HepG2 (cell line): ENCODE results near the gene ATPAF2. TPM values are rescaled to one million over a fixed set of nuclear protein-coding genes. Genes with fewer than 3 reads are reported as not detected.

ENCODE experiments used
- BRCA1 ChIP-seq: sonication (generic); formaldehyde crosslinking; IDR thresholded peaks from 2 replicates; pipeline ENCODE4 v1.4.0; 2020; ENCODE audit warnings: missing genetic modification reagents
- CREM ChIP-seq, 2 experiments: sonication (generic) in 1 of 2; formaldehyde crosslinking in 1 of 2; IDR thresholded peaks; 2 replicates each; pipeline versions ENCODE4 v1.4.0 to v1.6.1; 2016 to 2020; ENCODE audit warnings: antibody characterized with exemption in 1 of 2, mild to moderate bottlenecking in 1 of 2, missing genetic modification reagents in 1 of 2
- ETV5 ChIP-seq: IDR thresholded peaks from 2 replicates; pipeline ENCODE4 v1.6.1; 2018; ENCODE audit warnings: missing biosample characterization, missing genetic modification reagents, inconsistent platforms, borderline replicate concordance
- GTF3A ChIP-seq: sonication (generic); formaldehyde crosslinking; conservative IDR thresholded peaks from 2 replicates; pipeline ENCODE4 v1.4.0; 2020; ENCODE audit warnings: mild to moderate bottlenecking, missing genetic modification reagents
- HOXA3 ChIP-seq: sonication (generic); formaldehyde crosslinking; IDR thresholded peaks from 2 replicates; pipeline ENCODE4 v1.5.0; 2020; ENCODE audit warnings: missing genetic modification reagents
- HOXD1 ChIP-seq: sonication (generic); formaldehyde crosslinking; IDR thresholded peaks from 2 replicates; pipeline ENCODE4 v1.5.0; 2020; ENCODE audit warnings: missing genetic modification reagents
- IKZF4 ChIP-seq: sonication (generic); formaldehyde crosslinking; IDR thresholded peaks from 2 replicates; pipeline ENCODE4 v1.5.1; 2020; ENCODE audit warnings: borderline replicate concordance, mild to moderate bottlenecking, low read depth, missing genetic modification reagents; ENCODE audit errors: not compliant biosample characterization
- KAT2B ChIP-seq: fragments of 150-350 bp; IDR thresholded peaks from 2 replicates; pipeline ENCODE4 v1.6.1; 2014; ENCODE audit warnings: low read depth, low read length, borderline replicate concordance
- MED8 ChIP-seq: sonication (generic); formaldehyde crosslinking; IDR thresholded peaks from 2 replicates; pipeline ENCODE4 v1.8.1; 2023; ENCODE audit warnings: mild to moderate bottlenecking, missing genetic modification reagents; ENCODE audit not compliant: insufficient replicate concordance
- MTA3 ChIP-seq: sonication (generic); formaldehyde crosslinking; IDR thresholded peaks from 2 replicates; pipeline ENCODE4 v1.4.0; 2020; ENCODE audit warnings: missing genetic modification reagents
- MXD1 ChIP-seq: sonication (generic); formaldehyde crosslinking; IDR thresholded peaks from 2 replicates; pipeline ENCODE4 v1.4.0; 2020; ENCODE audit warnings: mild to moderate bottlenecking, missing genetic modification reagents
- PHB2 ChIP-seq: fragments of 450-650 bp; IDR thresholded peaks from 2 replicates; pipeline ENCODE4 v1.6.1; 2018; ENCODE audit not compliant: partially characterized antibody
- RFX5 ChIP-seq: IDR thresholded peaks from 2 replicates; pipeline ENCODE4 v1.6.1; 2011; ENCODE audit warnings: low read depth, low read length, improper control_type of control experiment
- SP2 ChIP-seq: sonication (generic); formaldehyde crosslinking; IDR thresholded peaks from 2 replicates; pipeline ENCODE4 v1.5.1; 2020; ENCODE audit warnings: mild to moderate bottlenecking, missing genetic modification reagents
- SP5 ChIP-seq: IDR thresholded peaks from 2 replicates; pipeline ENCODE4 v1.6.1; 2016; ENCODE audit warnings: low read depth, borderline replicate concordance
- STAG1 ChIP-seq: sonication (generic); formaldehyde crosslinking; IDR thresholded peaks from 2 replicates; pipeline ENCODE4 v1.4.0; 2020; ENCODE audit warnings: missing genetic modification reagents
- TBL1XR1 ChIP-seq: fragments of 150-350 bp; IDR thresholded peaks from 2 replicates; pipeline ENCODE4 v1.6.1; 2014; ENCODE audit warnings: borderline replicate concordance, low read length; ENCODE audit not compliant: partially characterized antibody
- TBP ChIP-seq: sonication (generic); formaldehyde crosslinking; IDR thresholded peaks from 2 replicates; pipeline ENCODE4 v1.5.0; 2020; ENCODE audit warnings: missing genetic modification reagents
- TCF7L2 ChIP-seq: IDR thresholded peaks from 2 replicates; pipeline ENCODE4 v1.6.1; 2011; ENCODE audit warnings: mild to moderate bottlenecking, low read depth, low read length, moderate library complexity
- THAP11 ChIP-seq: IDR thresholded peaks from 2 replicates; pipeline ENCODE4 v1.6.1; 2016; ENCODE audit warnings: missing biosample characterization, missing genetic modification reagents
- ZBTB21 ChIP-seq: sonication (generic); formaldehyde crosslinking; IDR thresholded peaks from 2 replicates; pipeline ENCODE4 v1.4.0; 2020; ENCODE audit warnings: missing genetic modification reagents
- ZNF282 ChIP-seq: fragments of 450-650 bp; IDR thresholded peaks from 2 replicates; pipeline ENCODE4 v1.6.1; 2018; ENCODE audit not compliant: partially characterized antibody
- ZNF33B ChIP-seq: sonication (generic); formaldehyde crosslinking; IDR thresholded peaks from 2 replicates; pipeline ENCODE4 v1.5.1; 2020; ENCODE audit warnings: mild to moderate bottlenecking, missing genetic modification reagents
- ZNF382 ChIP-seq: sonication (generic); formaldehyde crosslinking; IDR thresholded peaks from 2 replicates; pipeline ENCODE4 v1.5.0; 2020; ENCODE audit warnings: missing genetic modification reagents, mild to moderate bottlenecking, borderline replicate concordance
- ZNF724P ChIP-seq: sonication (generic); formaldehyde crosslinking; IDR thresholded peaks from 2 replicates; pipeline ENCODE4 v1.8.0; 2022; ENCODE audit warnings: missing genetic modification reagents, borderline replicate concordance
- ZSCAN30 ChIP-seq: sonication (generic); formaldehyde crosslinking; IDR thresholded peaks from 2 replicates; pipeline ENCODE4 v1.5.0; 2020; ENCODE audit warnings: mild to moderate bottlenecking, missing genetic modification reagents
- polyA plus RNA-seq, 8 experiments: library from polyadenylated mRNA; depleted of rRNA in 3 of 8; stranded (reverse) in 7 of 8; unstranded in 1 of 8; fragments of >200 nt; fragmentation: Illumina TruSeq in 4 of 8; extraction: Trizol in 4 of 8; gene quantifications; 2 replicates each; pipeline versions ENCODE4 v1.2.1 to v1.2.3, GENCODE V29; 2011 to 2016; ENCODE audit warnings: low read depth in 4 of 8, missing spikeins in 1 of 8, mixed read lengths in 1 of 8; ENCODE audit not compliant: insufficient read depth in 1 of 8
- total RNA-seq, 5 experiments: library from RNA; depleted of rRNA; stranded (reverse); fragments of >200 nt; fragmentation: Illumina TruSeq; extraction: Trizol; gene quantifications; 2 replicates each; pipeline ENCODE4 v1.2.3, GENCODE V29; 2016; ENCODE audit warnings: low read depth in 1 of 5
- TF ChIP-seq, protein P1 (sequence below): sonication (generic); formaldehyde crosslinking; IDR thresholded peaks from 2 replicates; pipeline ENCODE4 v1.4.0; 2020; ENCODE audit warnings: mild to moderate bottlenecking, low read depth, missing genetic modification reagents
- TF ChIP-seq, protein P2 (sequence below): IDR thresholded peaks from 2 replicates; pipeline ENCODE4 v1.6.1; 2012; ENCODE audit warnings: low read length, improper control_type of control experiment

ATPAF2 gene
- total and polyA plus RNA-seq, 2 of the 13 experiments (the other 11 are each of a cell fraction or from before 2014, with no cell fraction given), result 15.0 to 16.5 TPM

DNA sequence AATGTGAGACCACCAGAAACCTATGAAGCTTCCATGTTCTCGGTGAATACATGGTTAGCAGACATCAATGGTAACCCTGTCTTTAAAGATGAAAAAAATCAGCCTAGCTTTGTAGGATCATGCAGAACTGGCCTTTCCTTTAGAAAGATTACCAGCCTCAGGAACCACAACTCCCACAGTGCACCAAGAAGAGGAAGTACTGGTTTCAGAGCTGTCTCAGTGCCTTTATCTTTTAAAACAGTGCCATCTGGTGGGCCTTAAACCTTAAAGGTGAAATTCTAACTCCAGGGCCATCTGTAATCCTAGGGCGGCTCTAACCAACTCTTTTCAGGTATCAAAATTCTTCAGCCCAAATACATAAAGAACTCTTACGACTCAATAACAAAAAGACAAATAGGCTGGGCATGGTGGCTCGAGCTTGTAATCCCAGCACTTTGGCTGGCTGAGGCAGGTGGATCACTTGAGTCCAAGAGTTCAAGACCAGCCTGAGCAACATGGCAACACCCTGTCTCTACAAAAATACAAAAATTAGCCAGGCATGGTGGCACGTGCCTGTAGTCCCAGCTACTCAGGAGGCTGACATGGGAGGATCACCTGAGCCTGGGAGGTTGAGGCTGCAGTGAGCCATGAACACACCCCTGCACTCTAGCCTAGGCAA lies 5.4 kb downstream of the ATPAF2 start (continued):
- TF ChIP-seq STAG1 (CRISPR knock-in tag) (peak; percentile 89), ZNF33B (CRISPR knock-in tag) (no peak), THAP11 (peak; percentile 97), TBP (CRISPR knock-in tag) (no peak), ETV5 (peak; percentile 26; the same call in 1 of the 2 replicates), SP5 (no peak), MXD1 (CRISPR knock-in tag) (no peak), ZNF382 (CRISPR knock-in tag) (no peak), HOXA3 (no peak), ZNF724P (no peak), SP2 (CRISPR knock-in tag) (no peak), GTF3A (CRISPR knock-in tag) (no peak), IKZF4 (no peak), HOXD1 (CRISPR knock-in tag) (no peak), ZSCAN30 (CRISPR knock-in tag) (no peak), RFX5 (no peak), ZBTB21 (CRISPR knock-in tag) (no peak), TBL1XR1 (no peak), MED8 (no peak), CREM (IDR thresholded peaks at IDR 0.05) (peak; percentile 53; the same call in 1 of the 2 replicates), CREM (CRISPR knock-in tag; IDR thresholded peaks at IDR 0.05) (no peak), ZNF282 (no peak), PHB2 (no peak), MTA3 (CRISPR knock-in tag) (no peak), BRCA1 (CRISPR knock-in tag) (no peak), KAT2B (no peak), TCF7L2 (no peak)
- TF ChIP-seq, protein P1, sequence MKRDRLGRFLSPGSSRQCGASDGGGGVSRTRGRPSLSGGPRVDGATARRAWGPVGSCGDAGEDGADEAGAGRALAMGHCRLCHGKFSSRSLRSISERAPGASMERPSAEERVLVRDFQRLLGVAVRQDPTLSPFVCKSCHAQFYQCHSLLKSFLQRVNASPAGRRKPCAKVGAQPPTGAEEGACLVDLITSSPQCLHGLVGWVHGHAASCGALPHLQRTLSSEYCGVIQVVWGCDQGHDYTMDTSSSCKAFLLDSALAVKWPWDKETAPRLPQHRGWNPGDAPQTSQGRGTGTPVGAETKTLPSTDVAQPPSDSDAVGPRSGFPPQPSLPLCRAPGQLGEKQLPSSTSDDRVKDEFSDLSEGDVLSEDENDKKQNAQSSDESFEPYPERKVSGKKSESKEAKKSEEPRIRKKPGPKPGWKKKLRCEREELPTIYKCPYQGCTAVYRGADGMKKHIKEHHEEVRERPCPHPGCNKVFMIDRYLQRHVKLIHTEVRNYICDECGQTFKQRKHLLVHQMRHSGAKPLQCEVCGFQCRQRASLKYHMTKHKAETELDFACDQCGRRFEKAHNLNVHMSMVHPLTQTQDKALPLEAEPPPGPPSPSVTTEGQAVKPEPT (CRISPR knock-in tag), result no peak
- TF ChIP-seq, protein P2, sequence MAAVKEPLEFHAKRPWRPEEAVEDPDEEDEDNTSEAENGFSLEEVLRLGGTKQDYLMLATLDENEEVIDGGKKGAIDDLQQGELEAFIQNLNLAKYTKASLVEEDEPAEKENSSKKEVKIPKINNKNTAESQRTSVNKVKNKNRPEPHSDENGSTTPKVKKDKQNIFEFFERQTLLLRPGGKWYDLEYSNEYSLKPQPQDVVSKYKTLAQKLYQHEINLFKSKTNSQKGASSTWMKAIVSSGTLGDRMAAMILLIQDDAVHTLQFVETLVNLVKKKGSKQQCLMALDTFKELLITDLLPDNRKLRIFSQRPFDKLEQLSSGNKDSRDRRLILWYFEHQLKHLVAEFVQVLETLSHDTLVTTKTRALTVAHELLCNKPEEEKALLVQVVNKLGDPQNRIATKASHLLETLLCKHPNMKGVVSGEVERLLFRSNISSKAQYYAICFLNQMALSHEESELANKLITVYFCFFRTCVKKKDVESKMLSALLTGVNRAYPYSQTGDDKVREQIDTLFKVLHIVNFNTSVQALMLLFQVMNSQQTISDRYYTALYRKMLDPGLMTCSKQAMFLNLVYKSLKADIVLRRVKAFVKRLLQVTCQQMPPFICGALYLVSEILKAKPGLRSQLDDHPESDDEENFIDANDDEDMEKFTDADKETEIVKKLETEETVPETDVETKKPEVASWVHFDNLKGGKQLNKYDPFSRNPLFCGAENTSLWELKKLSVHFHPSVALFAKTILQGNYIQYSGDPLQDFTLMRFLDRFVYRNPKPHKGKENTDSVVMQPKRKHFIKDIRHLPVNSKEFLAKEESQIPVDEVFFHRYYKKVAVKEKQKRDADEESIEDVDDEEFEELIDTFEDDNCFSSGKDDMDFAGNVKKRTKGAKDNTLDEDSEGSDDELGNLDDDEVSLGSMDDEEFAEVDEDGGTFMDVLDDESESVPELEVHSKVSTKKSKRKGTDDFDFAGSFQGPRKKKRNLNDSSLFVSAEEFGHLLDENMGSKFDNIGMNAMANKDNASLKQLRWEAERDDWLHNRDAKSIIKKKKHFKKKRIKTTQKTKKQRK, result no peak
